H9 (cell line): ENCODE results near the gene MPZL1. TPM values are rescaled to one million over a fixed set of nuclear protein-coding genes. Genes with fewer than 3 reads are reported as not detected.
"Not testable (repeated sequence)": the region's sequence is repeated elsewhere in the genome, so short reads cannot be mapped to it uniquely, and the experiment has no call there.

Experiments
- DNase-seq: peaks from one replicate; pipeline ENCODE4 v3.0.0-alpha.2; 2017
- H2AFZ ChIP-seq: one replicate; pipeline ENCODE4 v1.6.1; 2013; ENCODE audit warnings: mild to moderate bottlenecking, low read length, control low read depth, moderate library complexity
- H2AK5ac ChIP-seq: 2 replicates; pipeline ENCODE4 v1.6.1; 2013; ENCODE audit warnings: low read length, control low read depth, mixed read lengths; ENCODE audit not compliant: insufficient read length
- H2BK120ac ChIP-seq: one replicate; pipeline ENCODE4 v1.6.1; 2013; ENCODE audit warnings: low read depth, mild to moderate bottlenecking, low read length, control low read depth, inconsistent platforms; ENCODE audit not compliant: poor library complexity, severe bottlenecking
- H2BK12ac ChIP-seq: 2 replicates; pipeline ENCODE4 v1.6.1; 2013; ENCODE audit warnings: low read length, control low read depth, mixed read lengths, low read depth; ENCODE audit not compliant: insufficient read length
- H2BK15ac ChIP-seq: 2 replicates; pipeline ENCODE4 v1.6.1; 2013; ENCODE audit warnings: low read depth, low read length, control low read depth
- H2BK20ac ChIP-seq: one replicate; pipeline ENCODE4 v1.6.1; 2013; ENCODE audit warnings: low read depth, mild to moderate bottlenecking, low read length, control low read depth, inconsistent platforms; ENCODE audit not compliant: poor library complexity, severe bottlenecking
- H2BK5ac ChIP-seq: 2 replicates; pipeline ENCODE4 v1.6.1; 2013; ENCODE audit warnings: low read length, control low read depth, mixed read lengths; ENCODE audit not compliant: insufficient read length
- H3K14ac ChIP-seq: 2 replicates; pipeline ENCODE4 v1.6.1; 2013; ENCODE audit warnings: low read length, control low read depth; ENCODE audit not compliant: insufficient read depth
- H3K18ac ChIP-seq: 2 replicates; pipeline ENCODE4 v1.6.1; 2013; ENCODE audit warnings: low read depth, mild to moderate bottlenecking, mixed read lengths, low read length, control low read depth; ENCODE audit not compliant: insufficient read length
- H3K23ac ChIP-seq: 2 replicates; pipeline ENCODE4 v1.6.1; 2013; ENCODE audit warnings: low read length, control low read depth, mixed read lengths, low read depth; ENCODE audit not compliant: insufficient read length
- H3K23me2 ChIP-seq: 2 replicates; pipeline ENCODE4 v1.6.1; 2013; ENCODE audit warnings: low read depth, mild to moderate bottlenecking, mixed read lengths, low read length, control low read depth; ENCODE audit not compliant: insufficient read length, poor library complexity, severe bottlenecking
- H3K27ac ChIP-seq: 2 replicates; pipeline ENCODE4 v1.5.1; 2013; ENCODE audit warnings: low read length, control low read depth, mixed read lengths, low read depth; ENCODE audit not compliant: insufficient read length
- H3K27me3 ChIP-seq: 2 replicates; pipeline ENCODE4 v1.6.1; 2013; ENCODE audit warnings: low read length, control low read depth, inconsistent platforms; ENCODE audit not compliant: insufficient read depth
- H3K4ac ChIP-seq: 2 replicates; pipeline ENCODE4 v1.6.1; 2013; ENCODE audit warnings: low read depth, mild to moderate bottlenecking, control low read depth, inconsistent platforms, low read length, moderate library complexity
- H3K4me1 ChIP-seq: 2 replicates; pipeline ENCODE4 v1.6.1; 2013; ENCODE audit warnings: low read length, control low read depth, inconsistent platforms; ENCODE audit not compliant: insufficient read depth
- H3K4me2 ChIP-seq: 2 replicates; pipeline ENCODE4 v1.6.1; 2013; ENCODE audit warnings: low read length, control low read depth, mixed read lengths; ENCODE audit not compliant: insufficient read length, insufficient read depth
- H3K56ac ChIP-seq: 2 replicates; pipeline ENCODE4 v1.6.1; 2013; ENCODE audit warnings: low read depth, mild to moderate bottlenecking, mixed read lengths, low read length, control low read depth; ENCODE audit not compliant: insufficient read length
- H3K79me1 ChIP-seq: 2 replicates; pipeline ENCODE4 v1.6.1; 2013; ENCODE audit warnings: low read depth, mild to moderate bottlenecking, moderate library complexity, low read length, control low read depth, inconsistent platforms; ENCODE audit not compliant: insufficient read depth, poor library complexity, severe bottlenecking
- H3K79me2 ChIP-seq: 2 replicates; pipeline ENCODE4 v1.6.1; 2013; ENCODE audit warnings: low read length, control low read depth, inconsistent platforms; ENCODE audit not compliant: insufficient read depth
- H3K9ac ChIP-seq: 2 replicates; pipeline ENCODE4 v1.6.1; 2013; ENCODE audit warnings: low read length, control low read depth, mixed read lengths; ENCODE audit not compliant: insufficient read length; ENCODE audit errors: extremely low read depth
- H3K9me3 ChIP-seq: one replicate; pipeline ENCODE4 v1.6.1; 2013; ENCODE audit warnings: low read depth, low read length, inconsistent platforms; ENCODE audit not compliant: control insufficient read depth
- H3T11ph ChIP-seq: one replicate; pipeline ENCODE4 v1.6.1; 2013; ENCODE audit warnings: mild to moderate bottlenecking, low read length, control low read depth, inconsistent platforms
- H4K20me1 ChIP-seq: one replicate; pipeline ENCODE4 v1.6.1; 2013; ENCODE audit not compliant: control insufficient read depth, insufficient read length, insufficient read depth
- H4K5ac ChIP-seq: 2 replicates; pipeline ENCODE4 v1.6.1; 2013; ENCODE audit warnings: low read depth, mild to moderate bottlenecking, mixed read lengths, low read length, control low read depth; ENCODE audit not compliant: insufficient read length
- H4K8ac ChIP-seq: replicated peaks from 2 replicates; pipeline ENCODE4 v1.6.1; 2013; ENCODE audit warnings: low read length, control low read depth, mixed read lengths, low read depth; ENCODE audit not compliant: insufficient read length
- H4K91ac ChIP-seq: 2 replicates; pipeline ENCODE4 v1.6.1; 2013; ENCODE audit warnings: low read depth, mild to moderate bottlenecking, moderate library complexity, mixed read lengths, low read length, control low read depth; ENCODE audit not compliant: insufficient read length
- H3K27ac Mint-ChIP-seq, 3 experiments: 2 replicates in 2 of 3; 3 replicates in 1 of 3; pipeline ENCODE4 v1.8.0; 2020 to 2021; ENCODE audit warnings: mixed read lengths in 3 of 3, mild to moderate bottlenecking in 1 of 3, moderate library complexity in 1 of 3
- H3K27me3 Mint-ChIP-seq: 2 replicates; pipeline ENCODE4 v1.8.0; 2021; ENCODE audit warnings: low read depth, mild to moderate bottlenecking, moderate library complexity, mixed read lengths
- H3K36me3 Mint-ChIP-seq, 3 experiments: 2 replicates in 2 of 3; 3 replicates in 1 of 3; pipeline ENCODE4 v1.8.0; 2020 to 2021; ENCODE audit warnings: low read depth in 3 of 3, mixed read lengths in 3 of 3; ENCODE audit not compliant: insufficient read depth in 1 of 3
- H3K4me1 Mint-ChIP-seq, 2 experiments: 2 replicates each; pipeline ENCODE4 v1.8.0; 2020; ENCODE audit warnings: mixed read lengths in 2 of 2
- H3K4me3 Mint-ChIP-seq, 2 experiments: 2 replicates in 1 of 2; 3 replicates in 1 of 2; pipeline ENCODE4 v1.8.0; 2020 to 2021; ENCODE audit warnings: mild to moderate bottlenecking in 2 of 2, mixed read lengths in 2 of 2, moderate library complexity in 1 of 2
- H3K9me3 Mint-ChIP-seq, 2 experiments: 2 replicates in 1 of 2; 3 replicates in 1 of 2; pipeline ENCODE4 v1.8.0; 2020; ENCODE audit warnings: mild to moderate bottlenecking in 2 of 2, mixed read lengths in 2 of 2, moderate library complexity in 1 of 2
- CTCF ChIP-seq: fragments of 200-600 bp; sonication (generic); conservative IDR thresholded peaks from 3 replicates; pipeline ENCODE4 v1.8.0; 2021; ENCODE audit warnings: antibody characterized with exemption, mild to moderate bottlenecking
- WGBS: extraction: QIAGEN DNeasy Blood & Tissue Kit; methylation state at CpG from one replicate; pipeline ENCODE4 v1.1.7; 2013; ENCODE audit warnings: missing lambda C conversion rate, low lambda C conversion rate, mixed read lengths; ENCODE audit not compliant: insufficient read length; ENCODE audit errors: extremely low coverage; 5-methylcytosine and 5-hydroxymethylcytosine counted together
- total RNA-seq: library from RNA; stranded (reverse); gene quantifications from 2 replicates; pipeline ENCODE4 v1.2.1, GENCODE V29; 2021

MPZL1 gene
- total RNA-seq, 1 experiment from 2014 or later = 60.7 TPM

- Histone ChIP-seq H2BK15ac (no peak overlapping the region), H2BK20ac (no peak overlapping the region), H2BK5ac (no peak overlapping the region), H3K9ac (no peak overlapping the region), H2BK12ac (no peak overlapping the region), H2BK120ac (peak overlapping the region; percentile 71), H2AK5ac (no peak overlapping the region), H3T11ph (no peak overlapping the region), H3K4me1 (no peaks in the 10 kb centered on the region; the same call in 1 of the 2 replicates), H3K18ac (no peak overlapping the region), H3K27me3 (no peaks in the 10 kb centered on the region), H4K5ac (no peak overlapping the region), H4K8ac (no peak overlapping the region), H3K4ac (no peak overlapping the region), H3K9me3 (no peaks in the 10 kb centered on the region), H3K23me2 (no peaks in the 10 kb centered on the region), H3K27ac (no peak overlapping the region), H4K91ac (no peak overlapping the region), H3K14ac (no peak overlapping the region), H3K79me2 (peaks cover 9% of the 10 kb centered on the region; the same call in 1 of the 2 replicates), H3K23ac (no peak overlapping the region), H4K20me1 (no peaks in the 10 kb centered on the region), H3K79me1 (no peaks in the 10 kb centered on the region), H2AFZ (no peak overlapping the region), H3K4me2 (no peak overlapping the region), H3K56ac (no peak overlapping the region)
- Mint-ChIP-seq H3K4me1 (peaks cover 25 to 28% of the 10 kb centered on the region in 2 experiments), H3K36me3 (peaks cover 5 to 7% (median 7%) of the 10 kb centered on the region in 3 experiments), H3K27ac (peak overlapping the region; percentile 3 to 13 (median 10); a peak in 4 of 7 replicates), H3K9me3 (peaks cover 4 to 5% of the 10 kb centered on the region in 2 experiments; a peak in 3 of 5 replicates), H3K27me3 (no peaks in the 10 kb centered on the region), H3K4me3 (no peak overlapping the region)
- no peak for DNase-seq
- WGBS = no CpG with 5 or more reads among the region's 3 CpGs
- TF ChIP-seq CTCF = no peak
These were observed 18.0 kb downstream of the MPZL1 start for GRCh38 chr1:167739752-167740151.

DNA sequence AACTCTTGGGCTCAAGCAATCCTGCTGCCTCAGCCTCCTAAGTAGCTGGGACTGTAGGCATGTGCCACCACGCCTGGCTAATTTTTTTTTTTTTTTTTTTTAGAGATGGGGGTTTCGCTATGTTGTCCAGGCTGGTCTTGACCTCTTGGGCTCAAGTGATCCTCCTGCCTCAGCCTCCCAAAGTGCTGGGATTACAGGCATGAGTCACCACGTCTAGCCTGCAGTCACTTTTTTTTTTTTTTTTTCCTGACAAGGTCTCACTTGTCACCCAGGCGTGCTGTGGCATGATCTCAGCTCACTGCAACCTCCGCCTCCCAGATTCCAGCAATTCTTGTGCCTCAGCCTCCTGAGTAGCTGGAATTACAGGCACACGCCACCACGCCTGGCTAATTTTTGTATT is 19.3 kb downstream of the MPZL1 start:
- not testable (repeated sequence) for H2BK12ac ChIP-seq, H3T11ph ChIP-seq, H3K18ac ChIP-seq, H3K9me3 Mint-ChIP-seq, H4K8ac ChIP-seq, H3K4me2 ChIP-seq, H2BK5ac ChIP-seq, H3K79me1 ChIP-seq, H2BK120ac ChIP-seq, H3K14ac ChIP-seq, H2BK20ac ChIP-seq, H3K23ac ChIP-seq, H3K4ac ChIP-seq, H3K4me1 ChIP-seq, H3K9ac ChIP-seq, H3K27me3 Mint-ChIP-seq, H3K27ac Mint-ChIP-seq, H3K56ac ChIP-seq, H3K36me3 Mint-ChIP-seq, H3K23me2 ChIP-seq, H2BK15ac ChIP-seq, H2AK5ac ChIP-seq, H3K27ac ChIP-seq, DNase-seq, H3K9me3 ChIP-seq, H3K27me3 ChIP-seq, H2AFZ ChIP-seq, H4K91ac ChIP-seq, H3K4me3 Mint-ChIP-seq, H4K20me1 ChIP-seq, H4K5ac ChIP-seq
- peaks cover 26 to 31% of the 10 kb centered on the region in 2 experiments for H3K4me1 Mint-ChIP-seq
- H3K79me2 ChIP-seq = peaks cover 11% of the 10 kb centered on the region; the same call in 1 of the 2 replicates
- no CpG with 5 or more reads among the region's 7 CpGs for WGBS
